ENCODE results near the gene ME3. TPM values are rescaled to one million over a fixed set of nuclear protein-coding genes. Genes with fewer than 3 reads are reported as not detected.

Gene ME3
- total RNA-seq, 1 donor from 2014 or later, result 0.92 TPM

- DNase-seq (ENCODE audit: low spot score), result no peak
- Mint-ChIP-seq H3K4me1 (ENCODE audit: unreplicated experiment) (no peaks in the 10 kb centered on the region), H3K36me3 (ENCODE audit: low read depth, unreplicated experiment) (no peaks in the 10 kb centered on the region), H3K9me3 (ENCODE audit: unreplicated experiment) (no peaks in the 10 kb centered on the region), H3K27me3 (ENCODE audit: unreplicated experiment) (no peaks in the 10 kb centered on the region), H3K27ac (ENCODE audit: unreplicated experiment) (no peak overlapping the region), H3K4me3 (ENCODE audit: unreplicated experiment) (no peak overlapping the region)
- no peak for TF ChIP-seq CTCF (IDR thresholded peaks at IDR 0.05; ENCODE audit: unreplicated experiment)
Observed at GRCh38 chr11:86693518-86693917, 21.1 kb upstream of the ME3 start.

GRCh38 chr11:86692746-86693145, 20.3 kb upstream of the ME3 start:
- Mint-ChIP-seq H3K4me3 (ENCODE audit: unreplicated experiment) (no peak overlapping the region), H3K36me3 (ENCODE audit: low read depth, unreplicated experiment) (no peaks in the 10 kb centered on the region), H3K9me3 (ENCODE audit: unreplicated experiment) (no peaks in the 10 kb centered on the region), H3K27me3 (ENCODE audit: unreplicated experiment) (no peaks in the 10 kb centered on the region), H3K27ac (ENCODE audit: unreplicated experiment) (no peak overlapping the region), H3K4me1 (ENCODE audit: unreplicated experiment) (no peaks in the 10 kb centered on the region)
- no peak for TF ChIP-seq CTCF (IDR thresholded peaks at IDR 0.05; ENCODE audit: unreplicated experiment)
- DNase-seq (ENCODE audit: low spot score), result no peak

GRCh38 chr11:86692317-86692716, 19.9 kb upstream of the ME3 start:
- no peaks in the 10 kb centered on the region for H3K4me1 Mint-ChIP-seq (ENCODE audit: unreplicated experiment)
- no peak for DNase-seq (ENCODE audit: low spot score)
- H3K27ac Mint-ChIP-seq (ENCODE audit: unreplicated experiment), result no peak overlapping the region
- TF ChIP-seq CTCF (IDR thresholded peaks at IDR 0.05; ENCODE audit: unreplicated experiment), result no peak
- no peaks in the 10 kb centered on the region for H3K36me3 Mint-ChIP-seq (ENCODE audit: low read depth, unreplicated experiment)
- no peaks in the 10 kb centered on the region for H3K9me3 Mint-ChIP-seq (ENCODE audit: unreplicated experiment)
- no peak overlapping the region for H3K4me3 Mint-ChIP-seq (ENCODE audit: unreplicated experiment)
- no peaks in the 10 kb centered on the region for H3K27me3 Mint-ChIP-seq (ENCODE audit: unreplicated experiment)

GRCh38 chr11:86688398-86689179, 16.2 kb upstream of the ME3 start:
- Mint-ChIP-seq H3K36me3 (ENCODE audit: low read depth, unreplicated experiment) (no peaks in the 10 kb centered on the region), H3K9me3 (ENCODE audit: unreplicated experiment) (no peaks in the 10 kb centered on the region), H3K4me3 (ENCODE audit: unreplicated experiment) (no peak overlapping the region), H3K4me1 (ENCODE audit: unreplicated experiment) (no peaks in the 10 kb centered on the region), H3K27me3 (ENCODE audit: unreplicated experiment) (no peaks in the 10 kb centered on the region), H3K27ac (ENCODE audit: unreplicated experiment) (no peak overlapping the region)
- TF ChIP-seq CTCF (IDR thresholded peaks at IDR 0.05; ENCODE audit: unreplicated experiment), result no peak
- no peak for DNase-seq (ENCODE audit: low spot score)

- Mint-ChIP-seq H3K36me3 (ENCODE audit: low read depth, unreplicated experiment) (no peaks in the 10 kb centered on the region), H3K4me3 (ENCODE audit: unreplicated experiment) (no peak overlapping the region), H3K9me3 (ENCODE audit: unreplicated experiment) (no peaks in the 10 kb centered on the region), H3K27ac (ENCODE audit: unreplicated experiment) (no peak overlapping the region), H3K4me1 (ENCODE audit: unreplicated experiment) (peaks cover 3% of the 10 kb centered on the region), H3K27me3 (ENCODE audit: unreplicated experiment) (no peaks in the 10 kb centered on the region)
- TF ChIP-seq CTCF (IDR thresholded peaks at IDR 0.05; ENCODE audit: unreplicated experiment), result no peak
- no peak for DNase-seq (ENCODE audit: low spot score)
Observed at GRCh38 chr11:86687185-86687778, 14.9 kb upstream of the ME3 start.

All from endothelial cell (in vitro differentiated cells).